ENCODE results near the gene TMEM207. TPM values are rescaled to one million over a fixed set of nuclear protein-coding genes. Genes with fewer than 3 reads are reported as not detected.

TMEM207 gene
- total and polyA plus RNA-seq, 2 experiments from 2014 or later: 1.5 to 2.9 TPM

DNA sequence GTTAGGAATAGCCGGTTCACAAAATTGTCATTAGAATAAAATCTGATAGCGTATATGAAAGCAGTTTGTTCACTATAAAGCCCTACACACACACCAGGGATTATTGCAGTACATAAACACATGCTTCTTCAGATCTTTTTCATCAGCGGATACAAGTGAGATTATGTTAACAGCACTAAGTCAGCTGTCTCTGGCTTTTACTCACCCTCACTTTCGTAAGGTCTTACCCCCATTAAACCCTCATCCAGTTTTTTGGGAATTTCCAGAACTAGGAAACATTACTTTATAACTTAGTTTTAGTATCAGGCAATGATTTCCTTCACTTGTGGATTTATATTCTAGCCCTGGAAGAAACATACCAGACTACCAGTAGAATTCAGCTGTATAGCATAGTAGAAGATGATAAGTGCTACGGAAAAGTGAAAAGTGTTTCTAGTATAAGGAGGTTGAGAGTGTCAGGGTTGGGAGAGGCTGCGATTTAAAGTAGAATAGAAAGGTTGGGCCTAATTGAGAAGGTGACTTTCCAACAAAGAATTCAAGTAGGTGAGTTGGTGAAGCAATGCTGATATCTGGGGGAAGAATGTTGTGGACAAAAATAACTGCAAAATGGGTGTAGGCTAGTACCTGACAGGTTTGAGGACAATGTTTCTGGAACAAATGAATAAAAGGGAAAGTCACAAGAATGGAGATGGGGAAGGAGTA, 22.7 kb downstream of the TMEM207 start:
- 67% methylated on average over 6 of the region's 6 CpGs for WGBS (ENCODE audit: low lambda C conversion rate, missing lambda C conversion rate)
- H3K4me2 ChIP-seq: no peak overlapping the region
- no peak overlapping the region for H2AFZ ChIP-seq
- no peaks in the 10 kb centered on the region for H3K27me3 ChIP-seq
- no peaks in the 10 kb centered on the region for H3K9me3 ChIP-seq (ENCODE audit: low read depth)
- no peaks in the 10 kb centered on the region for H4K20me1 ChIP-seq (ENCODE audit: insufficient read depth, poor library complexity, severe bottlenecking)
- H3K27ac ChIP-seq: no peak overlapping the region
- no peaks in the 10 kb centered on the region for H3K36me3 ChIP-seq (replicated peaks; ENCODE audit: insufficient read depth, low read depth)
- no peak for DNase-seq (ENCODE audit: low spot score)
- TF ChIP-seq CTCF (IDR thresholded peaks at IDR 0.05; ENCODE audit: poor library complexity) (no peak), EZH2 (IDR thresholded peaks at IDR 0.05; ENCODE audit: borderline replicate concordance) (no peak), EZH2phosphoT487 (IDR thresholded peaks at IDR 0.05; ENCODE audit: low read depth, severe bottlenecking, unreplicated experiment) (no peak)
- H3K79me2 ChIP-seq: no peaks in the 10 kb centered on the region
- H3K4me3 ChIP-seq: no peak overlapping the region
- no peaks in the 10 kb centered on the region for H3K4me1 ChIP-seq (ENCODE audit: insufficient read depth)
- no peaks in the 10 kb centered on the region for H3K9me2 ChIP-seq (replicated peaks; ENCODE audit: insufficient read depth)

- TF ChIP-seq EZH2 (IDR thresholded peaks at IDR 0.05; ENCODE audit: borderline replicate concordance): no peak
- no peak for TF ChIP-seq EZH2phosphoT487 (IDR thresholded peaks at IDR 0.05; ENCODE audit: low read depth, severe bottlenecking, unreplicated experiment)
- no peak for TF ChIP-seq CTCF (IDR thresholded peaks at IDR 0.05; ENCODE audit: poor library complexity)
- Histone ChIP-seq H3K9me2 (replicated peaks; ENCODE audit: insufficient read depth) (no peaks in the 10 kb centered on the region), H2AFZ (no peak overlapping the region), H3K4me2 (no peak overlapping the region), H3K4me1 (ENCODE audit: insufficient read depth) (no peaks in the 10 kb centered on the region), H3K36me3 (replicated peaks; ENCODE audit: insufficient read depth, low read depth) (no peaks in the 10 kb centered on the region), H3K79me2 (no peaks in the 10 kb centered on the region), H4K20me1 (ENCODE audit: insufficient read depth, poor library complexity, severe bottlenecking) (no peaks in the 10 kb centered on the region), H3K9me3 (ENCODE audit: low read depth) (no peaks in the 10 kb centered on the region), H3K27me3 (no peaks in the 10 kb centered on the region), H3K27ac (no peak overlapping the region), H3K4me3 (no peak overlapping the region)
- DNase-seq (ENCODE audit: low spot score): no peak
- 98% methylated on average over 1 of the region's 1 CpG for WGBS (ENCODE audit: low lambda C conversion rate, missing lambda C conversion rate)
These were observed 23.9 kb downstream of the TMEM207 start for GRCh38 chr3:190425833-190426232.

GRCh38 chr3:190424478-190425439, 24.9 kb downstream of the TMEM207 start:
- no peaks in the 10 kb centered on the region for H3K79me2 ChIP-seq
- H3K27ac ChIP-seq: no peak overlapping the region
- H3K4me2 ChIP-seq: no peak overlapping the region
- H3K36me3 ChIP-seq (replicated peaks; ENCODE audit: insufficient read depth, low read depth): no peaks in the 10 kb centered on the region
- H3K9me2 ChIP-seq (replicated peaks; ENCODE audit: insufficient read depth): no peaks in the 10 kb centered on the region
- no peak overlapping the region for H2AFZ ChIP-seq
- no peak overlapping the region for H3K4me3 ChIP-seq
- no peaks in the 10 kb centered on the region for H3K9me3 ChIP-seq (ENCODE audit: low read depth)
- 39% methylated on average over 16 of the region's 16 CpGs for WGBS (ENCODE audit: low lambda C conversion rate, missing lambda C conversion rate)
- no peaks in the 10 kb centered on the region for H4K20me1 ChIP-seq (ENCODE audit: insufficient read depth, poor library complexity, severe bottlenecking)
- no peaks in the 10 kb centered on the region for H3K27me3 ChIP-seq
- TF ChIP-seq CTCF (IDR thresholded peaks at IDR 0.05; ENCODE audit: poor library complexity) (peak; percentile 70), EZH2phosphoT487 (IDR thresholded peaks at IDR 0.05; ENCODE audit: low read depth, severe bottlenecking, unreplicated experiment) (no peak)
- DNase-seq (ENCODE audit: low spot score): peak; percentile 80
- H3K4me1 ChIP-seq (ENCODE audit: insufficient read depth): no peaks in the 10 kb centered on the region
